Amygdala (tissue), 56 donors: ENCODE results near the gene IGFBP3.
A peak's percentile ranks its signal among the peaks of the same experiment; 100 is the strongest.

Experiments
- DNase-seq, 56 donors: peaks; one replicate each; lab custom pipeline; 2025; lab: John Stamatoyannopoulos, UW

IGFBP3 gene

DNA sequence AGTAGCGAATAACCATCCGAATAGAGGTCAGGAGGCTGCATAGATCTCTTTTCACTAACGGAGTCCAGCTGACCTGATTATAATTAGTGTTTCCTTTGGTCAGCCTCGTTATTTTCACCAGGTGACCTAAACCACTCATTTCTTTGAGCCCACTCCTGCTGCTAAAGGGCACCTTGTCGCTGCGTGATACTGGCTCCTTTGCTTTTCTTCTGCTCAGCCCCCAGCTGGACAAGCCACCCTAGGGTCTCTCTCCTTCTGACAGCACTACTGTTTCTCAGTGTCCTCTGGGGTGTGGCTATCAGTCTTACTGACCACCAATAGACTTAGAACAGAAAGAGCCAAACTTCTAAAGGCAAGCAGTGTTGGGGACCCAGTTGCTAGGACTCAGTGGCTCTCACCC is 2.7 kb upstream of the IGFBP3 start:
- no peak for DNase-seq

DNA sequence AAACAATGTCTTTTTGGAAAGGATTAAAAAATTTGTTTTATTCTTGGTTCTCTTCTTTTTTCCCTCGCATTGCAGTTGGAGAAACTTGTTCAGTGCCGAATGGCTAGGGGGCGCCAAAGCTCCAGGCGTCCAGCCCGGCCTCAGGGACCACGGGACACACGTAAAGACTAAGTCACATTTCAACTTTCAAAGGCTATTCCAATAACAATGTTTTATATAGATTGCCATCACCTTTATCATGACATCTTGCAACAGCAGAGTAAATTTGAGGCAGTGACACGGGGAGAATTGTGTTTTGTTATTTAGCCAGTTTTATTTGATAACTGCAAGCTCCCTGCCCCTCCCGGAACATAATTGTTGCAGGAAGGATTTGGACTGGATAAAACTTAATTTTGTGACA is 2.2 kb upstream of the IGFBP3 start:
- DNase-seq: peak in 34 of 56 donors; percentile 5 to 79 (median 41)

DNA sequence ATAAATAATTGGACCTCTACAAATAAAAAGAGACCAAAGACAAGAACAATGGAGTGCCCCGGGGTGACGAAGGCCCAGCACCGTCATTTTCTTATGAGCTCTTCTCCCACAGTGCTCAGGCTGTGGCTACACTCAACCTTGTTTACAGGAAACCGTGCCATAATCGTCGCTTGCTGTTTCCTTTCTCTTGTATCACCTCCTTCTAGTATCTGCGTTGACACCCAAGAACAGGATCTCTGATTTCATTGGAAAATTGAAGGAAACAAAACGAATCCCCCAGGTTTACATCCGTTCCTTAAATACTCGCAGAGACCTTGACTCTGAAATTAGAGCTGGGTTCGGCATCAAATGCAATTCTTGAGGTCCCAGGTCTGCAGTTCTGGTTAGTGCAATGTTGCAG is 1.7 kb upstream of the IGFBP3 start:
- no peak for DNase-seq

DNA sequence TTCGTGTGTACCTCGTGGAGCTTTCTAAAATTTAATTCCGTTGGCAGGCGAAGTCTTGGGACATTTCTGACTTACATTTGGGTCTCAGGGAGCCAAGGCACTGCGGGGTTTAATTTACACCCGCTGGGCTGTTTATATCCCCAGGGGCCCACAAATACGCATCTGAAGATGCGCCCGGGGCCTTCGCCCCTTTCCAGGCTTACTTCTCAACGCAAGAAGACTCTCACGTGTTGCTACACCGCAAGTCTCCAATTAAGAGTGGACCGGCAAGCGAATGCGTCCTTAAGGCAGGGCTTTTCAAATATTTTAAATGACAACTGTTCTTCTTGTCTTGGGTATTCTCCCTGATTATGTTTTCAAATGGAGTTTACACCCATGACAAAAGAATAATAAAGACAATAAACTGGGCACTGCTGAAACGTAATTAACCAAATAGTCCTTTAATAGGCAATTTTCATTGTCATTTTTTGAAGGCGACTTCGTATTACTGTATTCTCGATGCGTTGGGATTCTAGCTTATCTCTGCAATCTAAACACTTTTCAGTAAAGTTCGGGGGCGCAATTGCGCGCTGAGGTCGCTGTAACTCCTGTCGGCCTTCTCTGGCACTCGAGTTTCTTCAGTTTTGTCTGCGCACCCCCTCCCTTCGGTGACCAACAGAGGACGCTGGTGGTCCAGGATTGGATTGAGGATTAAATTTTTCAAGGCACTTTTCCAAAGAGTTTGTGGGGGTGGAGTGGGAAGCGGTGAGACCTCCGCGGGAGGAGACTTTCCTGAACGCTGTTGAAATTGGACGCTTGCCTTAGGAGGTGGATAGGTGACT is 837 bp upstream of the IGFBP3 start:
- peak in 17 of 56 donors; percentile 10 to 58 (median 26) for DNase-seq

DNA sequence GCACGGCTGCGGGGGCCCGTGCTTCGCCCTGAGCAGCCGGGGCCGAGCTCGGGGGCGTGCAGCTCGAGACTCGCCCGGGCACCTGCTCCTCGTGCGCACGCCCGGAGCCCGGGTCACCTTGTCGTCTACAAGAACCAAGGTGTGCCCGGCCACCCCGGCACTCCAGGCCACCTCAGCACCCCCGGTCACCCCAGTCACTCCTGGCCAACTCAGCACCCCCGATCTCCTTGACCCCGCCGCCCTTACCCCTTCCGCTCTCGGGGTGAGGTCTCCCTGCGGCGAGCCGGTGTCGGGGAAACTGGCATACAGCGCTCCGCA is 268 bp upstream of the IGFBP3 start:
- DNase-seq: no peak

DNA sequence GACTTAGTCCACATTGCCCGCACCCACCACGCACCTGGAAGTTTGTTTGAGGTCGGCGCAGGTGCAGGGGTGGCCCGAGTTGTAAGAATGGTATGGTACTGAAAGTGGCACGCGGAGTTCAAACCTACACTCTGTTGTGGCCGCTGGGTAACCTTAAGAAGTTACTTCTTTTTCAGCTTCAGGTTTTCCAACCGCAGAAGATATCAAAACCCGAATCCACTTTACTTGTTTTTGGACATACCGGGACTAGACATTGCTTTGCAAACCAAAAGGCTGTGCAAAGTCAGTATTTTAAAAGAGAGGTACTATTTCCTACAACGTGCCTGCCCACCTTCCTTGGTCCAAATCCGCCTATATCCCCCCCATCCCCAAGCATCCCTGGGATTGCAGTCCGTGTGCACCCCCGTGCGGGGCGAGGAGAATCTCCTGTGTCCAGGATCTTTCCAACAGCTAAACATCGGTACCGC is 1.0 kb downstream of the IGFBP3 start:
- no peak for DNase-seq

DNA sequence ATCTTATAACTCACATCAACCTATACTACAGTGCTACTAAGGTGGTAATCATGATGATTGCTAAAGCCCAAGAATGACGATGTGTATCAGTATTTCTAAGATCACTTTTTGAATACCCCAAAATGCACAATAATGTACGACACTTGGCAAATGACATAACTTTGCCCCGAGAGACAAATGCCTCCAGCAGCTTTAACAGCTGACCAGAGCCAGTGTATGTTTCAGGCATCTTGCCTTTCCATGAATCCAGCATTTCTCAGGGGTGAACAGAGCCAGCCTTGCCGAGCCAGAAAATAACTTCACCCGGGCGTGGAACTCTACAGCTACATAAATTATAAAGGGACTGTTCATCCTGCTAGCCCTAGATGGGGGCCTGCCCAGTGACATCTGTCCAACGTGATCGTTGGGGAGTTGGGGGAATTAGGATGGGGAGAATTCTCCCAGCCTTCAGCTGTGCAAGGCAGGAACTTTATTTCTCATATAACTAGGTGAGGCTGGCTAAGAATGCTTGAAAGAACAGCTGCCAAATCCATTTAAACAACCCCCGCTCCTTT is 1.8 kb downstream of the IGFBP3 start:
- DNase-seq: no peak

DNA sequence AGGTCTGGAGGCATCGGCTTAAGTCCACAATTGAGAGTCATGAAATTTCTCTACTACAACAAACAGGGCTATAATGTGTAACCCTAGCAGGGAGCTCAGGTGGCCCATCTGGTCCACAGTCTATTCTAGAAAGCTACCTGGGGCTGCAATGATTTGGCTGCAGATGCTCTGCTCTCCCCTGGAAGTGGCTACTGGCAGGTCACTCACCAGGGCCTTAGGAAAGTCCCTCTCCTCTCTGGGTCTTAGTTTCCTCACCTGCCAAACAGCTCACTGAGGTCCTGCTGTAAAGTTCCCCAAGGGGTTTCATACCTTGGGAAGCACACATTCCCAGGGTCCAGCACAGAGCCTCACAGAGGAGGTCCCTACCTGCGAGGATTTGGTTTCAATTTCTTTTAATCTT is 2.5 kb downstream of the IGFBP3 start:
- DNase-seq: no peak

DNA sequence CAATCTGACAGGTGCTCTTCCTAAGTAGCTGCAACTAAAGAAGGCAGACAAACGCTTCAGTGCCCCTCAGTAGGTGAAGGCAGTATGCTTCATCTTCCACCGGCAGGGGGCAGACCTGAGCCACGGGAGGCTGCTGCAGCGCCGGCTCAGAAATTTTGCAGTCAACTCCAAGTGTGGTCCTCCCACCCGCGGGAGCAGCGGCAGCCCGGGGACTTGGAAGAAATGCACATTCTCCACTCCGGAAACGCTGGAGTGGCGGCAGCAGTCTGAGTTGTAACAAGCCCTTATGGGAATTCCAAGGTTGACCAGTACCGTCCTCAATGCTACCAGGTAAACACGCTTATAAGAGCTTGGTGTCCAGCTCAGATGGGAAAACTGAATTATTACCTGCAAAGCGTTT is 3.4 kb downstream of the IGFBP3 start:
- DNase-seq: peak in 49 of 56 donors; percentile 15 to 84 (median 49)

DNA sequence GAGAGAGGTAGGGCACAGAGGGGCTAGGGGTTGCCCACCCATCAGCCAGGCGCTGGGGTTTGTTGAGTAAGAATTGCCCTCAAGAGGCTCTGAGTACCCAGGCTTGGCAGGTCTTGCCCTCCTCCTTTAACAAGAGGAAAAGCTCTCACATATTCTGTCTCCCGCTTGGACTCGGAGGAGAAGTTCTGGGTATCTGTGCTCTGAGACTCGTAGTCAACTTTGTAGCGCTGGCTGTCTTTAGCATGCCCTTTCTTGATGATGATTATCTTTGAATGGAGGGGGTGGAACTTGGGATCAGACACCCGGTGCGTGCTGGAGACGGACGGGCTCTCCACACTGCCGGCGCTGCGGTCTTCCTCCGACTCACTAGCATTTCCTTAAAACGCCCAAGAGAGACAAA is 4.0 kb downstream of the IGFBP3 start:
- DNase-seq: no peak

DNA sequence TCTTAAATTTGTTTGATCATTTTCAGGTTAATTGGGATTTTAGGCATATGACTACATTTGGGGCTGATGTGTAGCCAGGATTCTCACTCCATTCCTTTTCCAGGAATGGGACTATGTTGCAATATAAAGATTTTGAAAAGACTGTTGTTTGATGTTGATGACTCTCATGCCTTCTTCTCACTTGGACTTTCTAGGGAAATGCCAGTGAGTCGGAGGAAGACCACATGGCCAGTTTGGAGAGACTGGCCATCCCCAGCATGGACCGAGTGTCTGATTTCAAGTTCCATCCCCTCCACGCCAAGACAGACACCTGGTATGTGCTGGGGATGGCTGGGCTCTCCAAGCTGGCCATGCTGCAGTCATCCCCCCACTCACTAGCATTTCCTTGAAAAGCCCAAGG is 5.5 kb downstream of the IGFBP3 start:
- DNase-seq: no peak

DNA sequence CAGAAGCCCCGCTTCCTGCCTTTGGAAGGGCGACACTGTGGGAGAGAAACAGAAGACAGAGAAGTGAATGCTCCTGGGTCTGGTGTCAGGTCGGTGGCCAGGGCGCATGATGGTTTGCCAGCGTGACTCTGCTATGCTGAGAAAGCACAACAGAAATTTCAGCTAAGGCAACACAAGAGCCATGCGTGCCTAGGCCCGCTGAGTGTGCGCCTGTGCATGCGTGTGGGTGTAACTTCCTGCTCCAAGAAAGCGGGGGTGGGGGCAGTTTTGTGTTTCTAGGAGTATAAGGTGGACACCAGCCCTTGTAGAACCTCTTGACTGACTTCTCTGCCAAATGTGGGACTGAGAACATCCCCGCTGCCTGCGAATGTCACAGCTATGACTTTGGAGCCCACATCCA is 6.2 kb downstream of the IGFBP3 start:
- no peak for DNase-seq

DNA sequence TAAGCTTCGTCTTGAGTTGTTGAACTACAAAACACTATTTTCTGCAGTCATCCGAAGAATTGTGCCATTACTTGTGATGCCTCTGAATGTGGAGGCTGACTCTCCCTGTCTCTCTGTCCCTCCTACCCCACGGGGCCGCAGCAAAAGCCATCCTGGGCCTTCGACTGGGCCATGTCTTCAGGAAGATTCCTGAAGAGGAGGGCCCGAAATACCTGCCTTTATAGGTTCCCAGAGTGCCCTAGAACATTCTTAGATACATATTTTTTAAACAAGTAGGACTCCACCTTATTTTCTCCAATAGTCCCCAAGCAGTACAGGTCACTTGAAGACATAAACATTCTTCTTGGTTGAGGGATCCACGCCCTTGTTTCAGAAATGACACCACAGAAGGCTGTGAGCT is 8.1 kb downstream of the IGFBP3 start:
- no peak for DNase-seq

DNA sequence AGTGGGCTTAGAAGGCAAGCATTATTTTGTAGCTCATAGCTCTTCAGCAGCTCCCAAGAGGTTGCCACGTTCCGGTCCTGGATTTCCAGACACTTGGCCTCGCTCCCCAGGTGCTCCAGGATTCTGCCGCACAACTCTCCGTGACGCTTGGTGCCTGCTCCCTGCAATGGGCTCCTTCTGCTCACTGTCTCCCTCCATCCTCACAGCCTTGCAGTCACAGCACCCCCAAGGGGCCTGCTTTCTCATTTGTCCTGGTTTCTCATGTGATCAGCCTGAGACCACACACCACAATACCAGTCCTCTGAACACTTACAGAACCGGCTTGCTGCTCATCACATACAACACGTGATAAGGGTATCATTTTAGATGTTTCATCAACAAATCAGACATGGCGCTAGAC is 9.8 kb downstream of the IGFBP3 start:
- no peak for DNase-seq

DNA sequence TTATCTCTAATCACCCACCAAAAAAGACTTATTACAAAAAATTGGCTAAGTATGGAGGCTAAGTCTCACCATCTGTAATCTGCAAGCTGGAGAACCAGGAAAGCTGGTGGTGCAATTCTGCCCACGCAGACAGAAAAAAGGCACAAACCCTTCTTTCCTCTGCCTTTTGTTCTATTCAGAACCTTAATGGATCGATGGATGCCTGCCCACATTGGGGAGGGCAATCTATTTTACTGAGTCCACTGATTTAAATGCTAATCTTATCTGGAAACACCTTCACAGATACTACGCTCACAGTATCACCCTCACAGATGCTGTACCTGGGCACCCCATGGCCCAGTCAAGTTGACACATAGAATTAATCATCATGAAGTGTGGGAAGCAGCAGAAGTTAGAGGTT is 10.2 kb downstream of the IGFBP3 start:
- DNase-seq: no peak

DNA sequence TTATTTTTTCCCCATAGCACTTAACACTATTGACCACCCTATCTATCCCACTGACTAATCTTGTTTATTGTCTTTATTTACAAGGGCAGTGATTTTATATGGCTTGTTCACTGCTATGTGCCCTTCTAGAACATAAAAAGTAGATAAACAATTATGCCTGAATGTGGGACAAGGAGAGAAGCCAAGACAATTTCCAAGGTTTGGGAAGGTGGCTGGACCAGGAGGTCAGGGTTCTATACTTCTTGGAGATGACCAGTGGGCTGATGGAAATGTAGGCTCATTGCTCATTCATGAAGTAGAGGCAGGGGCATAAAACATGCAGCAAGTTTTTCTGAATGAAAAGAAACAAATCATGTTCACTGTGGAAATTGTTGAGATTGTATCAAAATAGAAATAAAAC is 11.5 kb downstream of the IGFBP3 start:
- no peak for DNase-seq

DNA sequence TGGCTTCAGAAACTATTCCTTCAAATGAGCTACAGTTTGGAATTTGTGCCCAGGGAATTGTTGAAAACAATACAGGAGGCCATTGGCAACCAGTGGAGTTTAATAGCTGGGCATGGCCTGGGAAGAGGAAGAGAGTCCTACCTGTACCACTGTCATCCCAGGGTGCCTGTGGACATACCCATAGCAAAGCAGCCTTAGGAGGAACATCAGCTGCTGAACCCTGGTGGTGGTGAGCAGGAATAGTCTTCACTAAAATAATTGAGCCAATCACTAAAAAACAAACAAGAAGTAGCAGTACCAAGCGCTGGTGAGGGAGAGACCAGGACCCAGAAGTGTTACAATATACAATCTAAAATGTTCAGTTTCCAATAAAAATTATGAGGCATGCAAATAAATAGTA is 18.3 kb downstream of the IGFBP3 start:
- no peak for DNase-seq

DNA sequence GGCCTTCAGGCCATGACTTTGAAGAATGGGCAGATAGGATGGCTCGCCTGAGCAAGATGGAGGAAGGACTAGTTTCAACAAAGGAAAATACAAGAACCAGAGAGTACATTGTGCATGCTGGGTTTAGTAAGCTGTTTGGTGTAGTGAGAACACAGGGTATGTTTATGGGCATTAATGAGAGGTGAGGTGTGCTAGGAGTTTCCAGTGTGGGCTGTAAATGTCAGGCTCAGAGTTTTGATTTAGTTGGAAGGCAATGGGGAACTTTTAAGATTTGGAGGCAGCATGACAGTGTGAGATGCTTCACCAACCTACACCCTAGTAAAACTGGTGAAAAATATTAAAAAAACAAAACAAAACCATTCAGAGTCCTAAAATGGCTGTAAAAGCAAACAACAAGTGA is 19.5 kb downstream of the IGFBP3 start:
- DNase-seq: no peak

DNA sequence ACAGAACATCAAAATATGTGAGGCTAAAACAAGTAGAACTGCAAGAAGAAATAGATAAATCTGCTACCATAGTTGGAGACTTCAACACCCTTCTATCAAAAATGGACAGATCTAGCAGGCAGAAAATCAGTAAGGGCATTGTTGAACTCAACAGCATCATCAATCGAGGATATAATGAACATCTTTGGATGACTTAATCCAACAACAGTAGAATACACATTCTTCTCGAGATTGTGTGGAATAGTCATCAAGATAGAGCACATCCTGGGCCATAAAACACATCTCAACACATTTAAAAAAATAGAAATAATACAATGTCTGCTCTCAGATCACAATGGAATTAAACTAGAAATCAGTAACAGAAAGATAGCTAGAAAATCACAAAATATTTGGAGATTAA is 22.9 kb downstream of the IGFBP3 start:
- DNase-seq: no peak

DNA sequence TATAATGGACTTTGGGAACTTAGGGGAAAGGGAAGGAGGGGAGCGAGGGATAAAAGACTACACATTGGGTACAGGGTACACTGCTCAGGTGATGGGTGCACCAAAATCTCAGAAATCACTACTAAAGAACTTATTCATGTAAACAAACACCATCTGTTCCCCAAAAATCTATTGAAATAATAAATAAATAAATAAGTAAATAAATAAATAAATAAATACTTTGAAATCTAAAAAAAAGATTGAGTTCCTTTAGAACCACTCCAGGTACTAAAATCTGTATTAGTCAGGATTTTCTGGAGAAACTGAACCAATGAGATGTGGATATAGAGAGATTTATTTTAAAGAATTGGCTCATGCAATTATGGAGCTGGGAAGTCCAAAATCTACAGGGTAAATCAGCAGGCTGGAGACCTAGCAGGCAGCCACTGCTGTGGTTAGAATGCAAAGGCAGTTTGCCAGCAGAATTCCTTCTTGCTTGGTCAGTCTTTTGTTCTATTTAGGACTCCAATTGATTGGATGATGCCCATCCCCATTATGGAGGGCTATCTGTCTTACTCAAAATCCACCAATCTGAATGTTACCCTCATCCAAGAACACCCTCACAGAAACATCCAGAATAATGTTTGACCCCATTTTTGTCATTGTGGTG is 23.9 kb downstream of the IGFBP3 start:
- DNase-seq: no peak

DNA sequence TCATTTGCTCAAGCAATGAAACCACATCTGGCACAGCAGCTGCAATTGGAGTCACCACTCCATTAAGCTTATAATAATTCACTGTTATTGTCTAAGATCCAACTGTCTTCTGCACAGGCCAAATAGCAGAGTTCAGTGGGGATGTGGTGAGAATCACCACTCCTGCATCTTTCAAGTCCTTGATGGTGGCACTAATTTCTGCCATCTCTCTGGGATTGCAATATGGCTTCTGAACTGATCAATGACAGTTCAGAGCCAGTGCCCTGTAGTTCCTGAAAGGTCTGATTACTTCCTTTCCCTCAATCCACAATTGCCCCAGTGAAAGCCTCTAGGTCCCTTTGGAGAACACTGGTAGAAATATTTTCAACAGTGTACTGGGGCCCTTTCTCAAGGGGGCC is 26.4 kb downstream of the IGFBP3 start:
- no peak for DNase-seq

DNA sequence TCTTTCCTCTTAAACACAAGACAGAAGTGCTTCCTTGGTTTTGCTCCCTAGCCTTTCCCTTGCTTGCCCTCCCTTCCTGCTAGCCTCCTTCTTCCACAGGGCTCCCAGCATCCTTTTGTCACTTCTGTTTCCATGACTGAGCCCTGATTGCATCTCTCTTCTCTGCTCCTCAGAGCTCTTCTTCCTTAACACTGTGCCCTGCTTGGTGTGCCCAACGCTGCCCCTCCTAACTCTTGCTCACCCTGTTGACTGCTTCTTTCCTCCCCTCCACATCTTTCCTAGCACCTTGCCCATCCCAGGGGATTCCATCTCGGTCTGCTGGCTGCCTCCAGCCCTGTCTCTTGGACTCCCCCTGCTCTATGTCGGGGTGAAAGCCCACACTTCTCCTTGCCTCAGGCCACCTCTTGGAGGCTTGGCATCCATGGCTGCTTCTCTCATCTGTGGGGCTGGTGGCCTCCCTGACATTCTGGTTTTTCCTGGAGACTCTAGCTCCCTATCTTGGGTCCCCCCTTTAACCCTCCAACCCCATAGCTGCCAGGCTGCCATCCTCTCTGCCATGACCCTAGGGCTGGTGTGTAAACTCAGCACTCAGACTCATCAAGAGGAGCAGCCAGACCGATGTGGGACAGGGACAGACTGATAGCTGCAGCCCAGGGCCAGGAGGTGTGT is 26.9 kb downstream of the IGFBP3 start:
- no peak for DNase-seq
